ENCODE data around the gene WTAP. TPM values are rescaled to one million over a fixed set of nuclear protein-coding genes. Genes with fewer than 3 reads are reported as not detected.
"Not testable (repeated sequence)": the region's sequence is repeated elsewhere in the genome, so short reads cannot be mapped to it uniquely, and the experiment has no call there.

Gene WTAP
- total RNA-seq, 2 experiments from 2014 or later, result 87.2 to 91.5 TPM

- peak; percentile 38 for DNase-seq
- H3K36me3 Mint-ChIP-seq (ENCODE audit: low read depth), result peaks cover 75% of the 10 kb centered on the region
Observed at GRCh38 chr6:159788276-159788675, 61.0 kb downstream of the WTAP start.

GRCh38 chr6:159788753-159789376, 61.6 kb downstream of the WTAP start:
- peaks cover 60% of the 10 kb centered on the region for H3K4me1 Mint-ChIP-seq
- POLR2A ChIA-PET, result interaction anchor here (1.3 to 5.6 kb wide), 4 partner anchors 28 to 180 kb away, joined by 5 to 44 read pairs (median 20); partner anchors contain the start of genes ACAT2, IGF2R, SOD2 and WTAP
- DNase-seq, result peak; percentile 49
- H3K27ac Mint-ChIP-seq, result peak overlapping the region; percentile 99
- CTCF ChIA-PET, result interaction anchor here (1.4 to 2.9 kb wide), 2 partner anchors 98 to 185 kb away, joined by 3 to 13 read pairs; no protein-coding TSS in a partner anchor
- intact Hi-C loops (cut with DNase I, micrococcal nuclease), result loop anchor here (1.0 to 5.0 kb wide), 7 partner anchors 27 to 972 kb away; partner anchors contain the start of genes ACAT2 (in 2 of the 2), WTAP (in 2 of the 2), EZR (in 1 of the 2) and IGF2R (in 1 of the 2)
- no peaks in the 10 kb centered on the region for H3K9me3 Mint-ChIP-seq (ENCODE audit: low read depth)
- no peak for ATAC-seq
- peak overlapping the region; percentile 86 for H3K4me3 Mint-ChIP-seq
- no peaks in the 10 kb centered on the region for H3K27me3 Mint-ChIP-seq
- H3K36me3 Mint-ChIP-seq (ENCODE audit: low read depth), result peaks cover 76% of the 10 kb centered on the region

More at GRCh38 chr6:159788276-159788675, 61.0 kb downstream of the WTAP start:
- POLR2A ChIA-PET, result interaction anchor here (2.4 to 5.6 kb wide), 3 partner anchors 28 to 95 kb away, joined by 15 to 44 read pairs (median 24); partner anchors contain the start of genes ACAT2, SOD2 and WTAP
- CTCF ChIA-PET, result no interaction called here
- ATAC-seq, result no peak
- Mint-ChIP-seq H3K4me1 (peaks cover 60% of the 10 kb centered on the region), H3K27me3 (no peaks in the 10 kb centered on the region), H3K9me3 (ENCODE audit: low read depth) (no peaks in the 10 kb centered on the region), H3K4me3 (peak overlapping the region; percentile 86), H3K27ac (peak overlapping the region; percentile 99)
- intact Hi-C loops (cut with DNase I, micrococcal nuclease), result loop anchor here in 1 of 2 experiments (2.0 to 5.0 kb wide), 3 partner anchors 36 to 971 kb away; partner anchors contain the start of gene EZR

- ATAC-seq (peak; percentile 89), DNase-seq (peak; percentile 100)
- peak within 1 kb of the TSS; percentile 86 for H3K4me3 Mint-ChIP-seq
- ChIA-PET CTCF (interaction anchor here (0.6 to 2.9 kb wide), 12 partner anchors 8 to 184 kb away, joined by 3 to 13 read pairs (median 4); no protein-coding TSS in a partner anchor), POLR2A (interaction anchor here (0.5 to 5.6 kb wide), 14 partner anchors 19 to 731 kb away, joined by 3 to 44 read pairs (median 4); partner anchors contain the start of genes ACAT2, IGF2R, SOD2 and WTAP)
- no peaks in the 10 kb centered on the region for H3K9me3 Mint-ChIP-seq (ENCODE audit: low read depth)
- H3K27ac Mint-ChIP-seq, result peak within 1 kb of the TSS; percentile 99
- intact Hi-C loops (cut with DNase I, micrococcal nuclease), result loop anchor here (1.0 to 5.0 kb wide), 10 partner anchors 27 to 972 kb away; partner anchors contain the start of genes ACAT2 (in 2 of the 2), SOD2 (in 2 of the 2), WTAP (in 2 of the 2) and EZR (in 1 of the 2)
- peaks cover 62% of the 10 kb centered on the region for H3K4me1 Mint-ChIP-seq
- no peaks in the 10 kb centered on the region for H3K27me3 Mint-ChIP-seq
- H3K36me3 Mint-ChIP-seq (ENCODE audit: low read depth), result peaks cover 78% of the 10 kb centered on the region
Observed at GRCh38 chr6:159789377-159790148, 62.3 kb downstream of the WTAP start, which contains the start of gene TCP1. Gene TCP1 (minus strand): TSS chr6:159789602. CDS start chr6:159789468, 134 bp downstream.

- Mint-ChIP-seq H3K9me3 (ENCODE audit: low read depth) (no peaks in the 10 kb centered on the region), H3K4me1 (peaks cover 60% of the 10 kb centered on the region), H3K27ac (peak within 1 kb of the TSS; percentile 99), H3K27me3 (no peaks in the 10 kb centered on the region), H3K4me3 (peak within 1 kb of the TSS; percentile 86), H3K36me3 (ENCODE audit: low read depth) (peaks cover 75% of the 10 kb centered on the region)
- ATAC-seq (peak; percentile 85), DNase-seq (peak; percentile 94)
- intact Hi-C loops (cut with DNase I, micrococcal nuclease), result loop anchor here (1.0 to 5.0 kb wide), 3 partner anchors 98 to 142 kb away; partner anchors contain the start of gene SOD2 (in 1 of the 2)
- POLR2A ChIA-PET, result interaction anchor here (0.5 to 5.6 kb wide), 13 partner anchors 20 to 730 kb away, joined by 3 to 44 read pairs (median 5); partner anchors contain the start of genes ACAT2, IGF2R, SOD2 and WTAP
- CTCF ChIA-PET, result interaction anchor here (0.6 to 2.9 kb wide), 13 partner anchors 8 to 183 kb away, joined by 3 to 13 read pairs (median 4); no protein-coding TSS in a partner anchor
Observed at GRCh38 chr6:159790149-159790955, 63.0 kb downstream of the WTAP start, which contains the start of gene MRPL18. Gene MRPL18 (plus strand): TSS chr6:159790467. CDS start chr6:159790588, 121 bp downstream.

- ATAC-seq, result no peak
- peak overlapping the region; percentile 86 for H3K4me3 Mint-ChIP-seq
- peaks cover 57% of the 10 kb centered on the region for H3K4me1 Mint-ChIP-seq
- DNase-seq, result peak; percentile 41
- peak overlapping the region; percentile 99 for H3K27ac Mint-ChIP-seq
- intact Hi-C loops (cut with DNase I, micrococcal nuclease), result loop anchor here (1.0 to 5.0 kb wide), 3 partner anchors 98 to 141 kb away; partner anchors contain the start of gene SOD2 (in 1 of the 2)
- no peaks in the 10 kb centered on the region for H3K9me3 Mint-ChIP-seq (ENCODE audit: low read depth)
- no peaks in the 10 kb centered on the region for H3K27me3 Mint-ChIP-seq
- ChIA-PET CTCF (interaction anchor here (0.6 to 2.9 kb wide), 7 partner anchors 9 to 111 kb away, joined by 3 to 13 read pairs (median 4); no protein-coding TSS in a partner anchor), POLR2A (interaction anchor here (0.7 to 5.6 kb wide), 3 partner anchors 30 to 114 kb away, joined by 3 to 44 read pairs (median 4); partner anchors contain the start of gene WTAP)
- H3K36me3 Mint-ChIP-seq (ENCODE audit: low read depth), result peaks cover 69% of the 10 kb centered on the region
Observed at GRCh38 chr6:159790956-159791598, 63.8 kb downstream of the WTAP start.

- ATAC-seq; H3K27me3 Mint-ChIP-seq; CTCF ChIA-PET; POLR2A ChIA-PET; H3K27ac Mint-ChIP-seq; H3K4me3 Mint-ChIP-seq; DNase-seq; H3K9me3 Mint-ChIP-seq (ENCODE audit: low read depth): not testable (repeated sequence)
- Mint-ChIP-seq H3K36me3 (ENCODE audit: low read depth) (peaks cover 75% of the 10 kb centered on the region), H3K4me1 (peaks cover 58% of the 10 kb centered on the region)
- intact Hi-C loops (cut with DNase I, micrococcal nuclease), result loop anchor here in 1 of 2 experiments (5.0 kb wide), 1 partner anchor 137 kb away; no protein-coding TSS in a partner anchor
Observed at GRCh38 chr6:159794976-159795375, 67.7 kb downstream of the WTAP start.

- intact Hi-C loops (cut with DNase I, micrococcal nuclease), result no loop called here
- no peaks in the 10 kb centered on the region for H3K27me3 Mint-ChIP-seq
- ChIA-PET CTCF (no interaction called here), POLR2A (no interaction called here)
- peaks cover 43% of the 10 kb centered on the region for H3K4me1 Mint-ChIP-seq
- ATAC-seq (peak; percentile 64), DNase-seq (no peak)
- H3K9me3 Mint-ChIP-seq (ENCODE audit: low read depth), result no peaks in the 10 kb centered on the region
- peaks cover 56% of the 10 kb centered on the region for H3K36me3 Mint-ChIP-seq (ENCODE audit: low read depth)
- H3K4me3 Mint-ChIP-seq, result no peak overlapping the region
- peak overlapping the region; percentile 45 for H3K27ac Mint-ChIP-seq
Observed at GRCh38 chr6:159797554-159797953, 70.2 kb downstream of the WTAP start.

- DNase-seq, result no peak
- H3K36me3 Mint-ChIP-seq (ENCODE audit: low read depth), result peaks cover 33% of the 10 kb centered on the region
- H3K9me3 Mint-ChIP-seq (ENCODE audit: low read depth), result no peaks in the 10 kb centered on the region
- H3K27me3 Mint-ChIP-seq, result no peaks in the 10 kb centered on the region
- ChIA-PET CTCF (interaction anchor here (0.6 kb wide), 1 partner anchor 397 kb away, joined by 3 read pairs; no protein-coding TSS in a partner anchor), POLR2A (no interaction called here)
- no peak within 1 kb of the TSS for H3K4me3 Mint-ChIP-seq
- H3K4me1 Mint-ChIP-seq, result peaks cover 20% of the 10 kb centered on the region
- H3K27ac Mint-ChIP-seq, result no peak within 1 kb of the TSS
- intact Hi-C loops (cut with DNase I, micrococcal nuclease), result no loop called here
- no peak for ATAC-seq
Observed at GRCh38 chr6:159800141-159800865, 73.0 kb downstream of the WTAP start, which contains the start of gene PNLDC1. Gene PNLDC1 (plus strand): TSS chr6:159800276. CDS start chr6:159800308, 32 bp downstream.

- ChIA-PET POLR2A (no interaction called here), CTCF (no interaction called here)
- DNase-seq, result no peak
Observed at GRCh38 chr6:159801935-159802334, 74.6 kb downstream of the WTAP start.

More at GRCh38 chr6:159801935-159802334, 74.6 kb downstream of the WTAP start:
- no peak overlapping the region for H3K4me3 Mint-ChIP-seq
- H3K9me3 Mint-ChIP-seq (ENCODE audit: low read depth), result no peaks in the 10 kb centered on the region
- H3K27ac Mint-ChIP-seq, result no peak overlapping the region
- H3K27me3 Mint-ChIP-seq, result no peaks in the 10 kb centered on the region
- peaks cover 16% of the 10 kb centered on the region for H3K4me1 Mint-ChIP-seq
- no peak for ATAC-seq
- intact Hi-C loops (cut with DNase I, micrococcal nuclease), result no loop called here
- H3K36me3 Mint-ChIP-seq (ENCODE audit: low read depth), result peaks cover 27% of the 10 kb centered on the region

Data from activated CD4-positive, alpha-beta T cell treated with anti-CD3 and anti-CD28 coated beads for 36 hours (primary cell).